Stimulated activated CD8-positive, alpha-beta memory T cell treated with anti-CD3 and anti-CD28 coated beads, Interleukin-4, amount 100 ng/mL, for 24 hours (primary cell): ENCODE measurements around the gene NCKAP5L.
"Not testable (repeated sequence)": the region's sequence is repeated elsewhere in the genome, so short reads cannot be mapped to it uniquely, and the experiment has no call there.

ENCODE experiments used
- DNase-seq: peaks from one replicate; pipeline ENCODE4 v3.0.0-alpha.2; 2020; ENCODE audit warnings: low read depth

NCKAP5L gene

GRCh38 chr12:49800421-49801140 lies 27.6 kb downstream of the NCKAP5L start:
- DNase-seq: no peak

- no peak for DNase-seq
Observed at GRCh38 chr12:49798934-49799333, 29.3 kb downstream of the NCKAP5L start.

DNA sequence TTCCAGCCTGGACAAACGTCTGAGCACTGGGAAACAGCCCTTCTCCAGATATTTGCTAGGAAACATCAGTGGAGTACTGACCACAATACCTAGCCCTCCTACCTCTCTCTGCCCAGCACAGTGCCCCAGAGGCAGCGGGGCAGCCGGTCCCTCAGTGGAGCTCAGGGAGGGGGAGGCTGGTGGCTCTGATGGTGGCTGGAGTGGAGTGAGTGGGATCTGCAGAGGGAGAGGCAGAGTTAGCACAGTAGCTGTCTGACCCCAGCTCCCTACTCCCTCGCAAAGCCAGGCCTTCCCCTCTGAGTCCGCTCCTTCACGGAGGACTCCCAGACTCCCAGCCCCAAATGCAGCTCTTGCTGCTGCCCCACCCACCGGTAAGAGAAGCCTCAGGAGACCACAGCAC lies 30.0 kb downstream of the NCKAP5L start:
- no peak for DNase-seq

GRCh38 chr12:49797449-49797776 lies 30.8 kb downstream of the NCKAP5L start:
- DNase-seq: no peak

GRCh38 chr12:49796606-49797448 lies 31.4 kb downstream of the NCKAP5L start:
- no peak for DNase-seq

GRCh38 chr12:49796155-49796554 lies 32.1 kb downstream of the NCKAP5L start:
- no peak for DNase-seq

DNA sequence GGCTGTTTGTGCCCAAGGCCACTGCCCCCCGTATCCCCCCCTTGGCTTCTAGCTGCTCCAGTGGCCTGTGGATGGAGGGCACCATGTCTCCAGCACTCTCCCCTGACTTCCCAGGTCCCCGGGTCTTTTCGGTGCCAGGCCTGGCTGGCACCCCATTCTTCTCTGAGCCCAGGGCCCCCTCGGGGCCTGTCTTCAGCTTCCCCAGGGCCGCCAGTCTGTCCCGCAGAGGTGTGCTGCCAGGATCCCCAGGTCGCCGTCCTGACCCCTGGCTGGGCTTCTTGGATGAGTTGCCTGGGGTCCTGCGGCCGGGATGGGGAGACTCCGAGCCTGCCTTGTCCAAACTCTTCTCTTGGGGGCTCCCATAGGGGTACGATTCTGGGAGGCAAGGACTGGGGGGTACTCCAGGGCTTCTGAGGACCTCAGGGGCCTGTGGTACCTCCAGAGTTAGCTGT lies 32.5 kb downstream of the NCKAP5L start:
- DNase-seq: no peak

DNA sequence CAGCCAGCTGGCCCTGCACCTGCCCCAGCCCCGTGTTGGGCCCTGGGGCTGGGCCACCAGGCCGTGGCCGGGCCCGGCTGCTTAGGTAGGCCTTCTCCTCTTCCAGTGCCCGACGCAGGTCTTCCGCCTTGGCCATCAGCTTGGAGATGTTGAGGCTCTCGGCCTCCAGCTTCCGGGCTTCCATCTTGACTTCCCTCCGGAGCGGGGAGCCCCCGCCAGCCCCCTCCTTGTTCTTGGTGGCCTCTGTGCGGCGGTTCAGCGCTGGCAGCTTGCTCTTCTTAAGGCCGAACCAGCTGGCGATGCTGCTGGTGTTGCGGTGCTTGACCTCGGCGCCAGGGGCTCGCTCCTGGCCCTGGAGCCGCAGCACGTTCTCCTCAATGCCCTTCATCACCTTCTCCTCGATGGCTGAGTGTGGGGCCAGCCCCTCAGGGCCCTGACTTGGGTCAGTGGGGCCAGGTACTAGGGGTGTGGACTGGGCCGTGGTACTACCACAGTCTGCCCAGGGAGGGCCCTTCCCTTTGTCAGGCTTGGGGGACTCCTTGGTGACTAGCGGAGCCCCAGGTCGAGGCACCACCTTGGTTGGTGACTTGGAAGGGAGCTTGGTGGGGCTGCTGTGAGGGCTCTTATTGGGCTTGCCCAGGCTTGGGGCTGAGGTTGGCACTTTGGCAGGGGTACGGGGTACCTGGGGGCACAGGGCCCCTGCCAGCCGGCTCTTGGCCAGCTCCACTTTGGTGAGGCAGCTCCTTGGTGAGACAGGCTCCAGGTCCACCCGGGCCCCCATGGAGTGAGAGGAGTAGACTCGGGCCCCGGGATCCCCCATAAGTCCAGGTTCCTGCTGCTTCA lies 33.2 kb downstream of the NCKAP5L start:
- DNase-seq: no peak

DNA sequence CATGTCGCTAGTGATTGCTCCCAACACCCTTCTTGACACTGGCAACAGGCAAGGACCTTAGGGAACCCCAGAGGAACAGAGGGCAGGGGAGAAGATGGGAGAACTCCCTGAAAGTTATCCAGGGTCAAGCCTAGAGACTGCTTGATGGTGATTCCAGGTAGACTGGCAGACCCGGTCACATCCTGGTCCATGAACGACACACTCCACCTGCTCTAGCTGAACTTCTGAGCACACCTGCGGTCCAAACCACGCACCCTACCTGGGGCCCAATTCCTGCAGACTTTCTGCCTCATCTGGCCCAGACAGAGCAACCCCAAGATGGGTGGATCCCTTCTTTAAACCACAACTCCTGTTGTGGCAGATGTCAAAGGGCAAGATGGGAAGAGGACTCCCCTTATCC lies 34.2 kb downstream of the NCKAP5L start:
- DNase-seq: no peak

DNA sequence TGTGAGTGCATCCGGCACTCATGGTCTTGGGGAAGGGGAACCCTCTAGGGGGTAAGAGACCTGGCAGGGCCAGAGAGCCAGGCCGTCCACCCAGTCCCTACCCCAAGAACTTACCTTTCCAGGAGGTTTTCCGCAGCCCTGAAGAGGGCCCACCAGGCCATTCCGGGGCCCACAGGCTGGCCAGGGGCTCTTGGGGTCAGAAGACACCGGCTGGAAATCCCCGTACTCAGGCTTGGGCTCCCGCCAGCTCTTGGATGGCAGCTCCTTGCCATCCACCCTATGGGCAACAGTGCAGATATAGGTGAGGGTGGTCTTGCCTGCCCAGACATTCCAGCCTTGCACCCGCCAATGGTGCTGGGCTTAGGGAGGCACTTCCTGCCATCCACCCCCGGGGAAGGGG lies 34.6 kb downstream of the NCKAP5L start:
- DNase-seq: no peak

DNA sequence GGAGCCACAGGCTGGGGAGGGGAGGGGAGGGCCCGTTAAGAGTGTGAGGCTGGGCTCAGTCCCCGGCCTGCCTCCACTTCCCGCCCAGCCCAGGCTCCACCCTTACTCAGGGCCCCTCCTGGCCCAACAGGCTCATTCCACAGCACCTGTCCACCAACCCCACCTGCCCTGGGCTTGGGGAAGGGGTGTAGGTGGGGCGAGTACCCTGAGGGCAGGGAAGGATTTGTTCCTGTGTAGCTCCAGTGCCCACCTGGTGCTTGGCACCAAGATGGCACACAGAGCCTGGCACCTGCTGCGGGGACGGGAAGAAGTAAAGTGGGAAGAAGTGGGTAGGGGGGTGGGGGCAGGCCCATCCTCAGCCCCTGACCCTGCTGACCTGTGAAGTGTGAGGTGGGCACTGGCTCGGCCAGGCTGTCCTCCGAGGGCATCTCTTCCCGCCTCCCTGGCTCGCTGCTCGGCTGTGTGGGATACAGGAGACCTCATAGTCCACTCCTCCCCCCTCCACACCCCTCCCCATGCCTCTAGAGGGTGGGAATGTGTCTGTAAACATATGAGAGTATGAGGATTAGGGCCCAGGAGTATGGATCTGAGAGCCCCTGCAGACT lies 35.1 kb downstream of the NCKAP5L start:
- DNase-seq: no peak

- DNase-seq: no peak
Observed at GRCh38 chr12:49792181-49792970, 35.8 kb downstream of the NCKAP5L start.

DNA sequence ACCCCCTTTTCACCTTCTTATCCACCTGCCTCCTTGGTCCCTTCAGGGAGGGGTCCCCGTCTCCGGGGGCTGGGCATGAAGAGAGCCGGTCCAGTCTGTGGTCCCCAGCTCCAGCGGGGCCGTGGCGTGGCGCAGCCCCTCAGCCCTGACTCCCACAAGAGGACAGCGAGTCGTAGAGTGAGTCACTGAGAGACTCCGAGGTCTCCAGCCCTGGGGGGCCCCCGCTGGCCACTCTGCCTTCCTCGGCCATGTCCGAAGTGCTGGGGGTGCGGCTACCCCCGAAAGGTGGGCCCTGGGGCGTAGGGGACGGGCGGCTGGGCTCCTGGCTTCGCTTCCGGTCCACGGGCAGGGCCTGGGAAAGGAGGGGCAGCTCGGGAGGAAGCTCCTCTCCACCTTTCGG lies 36.5 kb downstream of the NCKAP5L start:
- DNase-seq: no peak

GRCh38 chr12:49790741-49791555 lies 37.3 kb downstream of the NCKAP5L start:
- DNase-seq: no peak

GRCh38 chr12:49789992-49790391 lies 38.2 kb downstream of the NCKAP5L start:
- DNase-seq: no peak

GRCh38 chr12:49787672-49788071 lies 40.5 kb downstream of the NCKAP5L start:
- DNase-seq: no peak

GRCh38 chr12:49784756-49785409 lies 43.3 kb downstream of the NCKAP5L start:
- no peak for DNase-seq

- DNase-seq: no peak
Observed at GRCh38 chr12:49783917-49784676, 44.1 kb downstream of the NCKAP5L start.

DNA sequence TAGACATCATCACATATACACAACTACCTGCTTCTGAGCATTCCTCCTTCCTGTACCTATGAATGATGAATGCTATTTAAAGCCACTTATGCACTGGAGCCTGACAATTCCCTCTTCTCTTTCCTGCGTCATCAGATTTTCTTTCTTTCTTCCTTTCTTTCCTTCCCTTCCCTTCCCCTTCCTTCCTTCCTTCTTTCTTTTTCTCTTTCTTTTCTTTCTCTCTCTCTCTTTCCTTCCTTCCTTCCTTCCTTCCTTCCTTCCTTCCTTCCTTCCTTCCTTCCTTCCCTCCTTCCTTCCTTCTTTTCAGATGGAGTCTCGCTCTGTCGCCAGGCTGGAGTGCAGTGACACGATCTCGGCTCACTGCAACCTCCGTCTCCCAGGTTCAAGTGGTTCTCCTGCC lies 47.3 kb downstream of the NCKAP5L start:
- DNase-seq: not testable (repeated sequence)
